ENCODE results near the gene KCNJ9. TPM values are rescaled to one million over a fixed set of nuclear protein-coding genes. Genes with fewer than 3 reads are reported as not detected.

KCNJ9 gene
- total RNA-seq, 1 experiment from 2014 or later, result 0.09 TPM

GRCh38 chr1:160040476-160040875, 40.9 kb upstream of the KCNJ9 start:
- Mint-ChIP-seq H3K4me1 (no peaks in the 10 kb centered on the region), H3K9me3 (no peaks in the 10 kb centered on the region), H3K4me3 (no peak overlapping the region), H3K27ac (no peak overlapping the region; a peak in 1 of 7 replicates), H3K36me3 (ENCODE audit: insufficient read depth in 1 of 3, low read depth in 3 of 3) (no peaks in the 10 kb centered on the region), H3K27me3 (ENCODE audit: low read depth) (peaks cover 15% of the 10 kb centered on the region)
- Histone ChIP-seq H3K79me2 (ENCODE audit: insufficient read depth, low read length) (no peaks in the 10 kb centered on the region), H2BK20ac (ENCODE audit: low read depth, low read length, poor library complexity, severe bottlenecking) (no peak overlapping the region), H3K23ac (ENCODE audit: insufficient read length, low read depth, low read length) (no peak overlapping the region), H3K27me3 (ENCODE audit: insufficient read depth, low read length) (no peaks in the 10 kb centered on the region; the same call in 1 of the 2 replicates), H4K5ac (ENCODE audit: insufficient read length, low read depth, low read length) (no peak overlapping the region), H3K18ac (ENCODE audit: insufficient read length, low read depth, low read length) (no peak overlapping the region), H3K56ac (ENCODE audit: insufficient read length, low read depth, low read length) (no peak overlapping the region), H3K4ac (ENCODE audit: low read depth, low read length) (no peak overlapping the region), H3K9ac (ENCODE audit: extremely low read depth, insufficient read length, low read length) (no peak overlapping the region), H2BK5ac (ENCODE audit: insufficient read length, low read length) (no peak overlapping the region), H2AK5ac (ENCODE audit: insufficient read length, low read length) (no peak overlapping the region), H3K9me3 (ENCODE audit: control insufficient read depth, low read depth, low read length) (no peaks in the 10 kb centered on the region), H3K23me2 (ENCODE audit: insufficient read length, low read depth, low read length, poor library complexity, severe bottlenecking) (no peaks in the 10 kb centered on the region), H3T11ph (ENCODE audit: low read length) (no peak overlapping the region), H4K91ac (ENCODE audit: insufficient read length, low read depth, low read length) (no peak overlapping the region), H3K4me2 (ENCODE audit: insufficient read depth, insufficient read length, low read length) (no peak overlapping the region), H2BK120ac (ENCODE audit: low read depth, low read length, poor library complexity, severe bottlenecking) (no peak overlapping the region), H3K27ac (ENCODE audit: insufficient read length, low read depth, low read length) (no peak overlapping the region), H2BK12ac (ENCODE audit: insufficient read length, low read depth, low read length) (no peak overlapping the region), H3K14ac (ENCODE audit: insufficient read depth, low read length) (no peak overlapping the region), H2AFZ (ENCODE audit: low read length) (no peak overlapping the region), H4K20me1 (ENCODE audit: control insufficient read depth, insufficient read depth, insufficient read length) (no peaks in the 10 kb centered on the region), H2BK15ac (ENCODE audit: low read depth, low read length) (no peak overlapping the region), H3K79me1 (ENCODE audit: insufficient read depth, low read depth, low read length, poor library complexity, severe bottlenecking) (no peaks in the 10 kb centered on the region), H3K4me1 (ENCODE audit: insufficient read depth, low read length) (no peaks in the 10 kb centered on the region), H4K8ac (replicated peaks; ENCODE audit: insufficient read length, low read depth, low read length) (no peak overlapping the region)
- TF ChIP-seq, protein P1, sequence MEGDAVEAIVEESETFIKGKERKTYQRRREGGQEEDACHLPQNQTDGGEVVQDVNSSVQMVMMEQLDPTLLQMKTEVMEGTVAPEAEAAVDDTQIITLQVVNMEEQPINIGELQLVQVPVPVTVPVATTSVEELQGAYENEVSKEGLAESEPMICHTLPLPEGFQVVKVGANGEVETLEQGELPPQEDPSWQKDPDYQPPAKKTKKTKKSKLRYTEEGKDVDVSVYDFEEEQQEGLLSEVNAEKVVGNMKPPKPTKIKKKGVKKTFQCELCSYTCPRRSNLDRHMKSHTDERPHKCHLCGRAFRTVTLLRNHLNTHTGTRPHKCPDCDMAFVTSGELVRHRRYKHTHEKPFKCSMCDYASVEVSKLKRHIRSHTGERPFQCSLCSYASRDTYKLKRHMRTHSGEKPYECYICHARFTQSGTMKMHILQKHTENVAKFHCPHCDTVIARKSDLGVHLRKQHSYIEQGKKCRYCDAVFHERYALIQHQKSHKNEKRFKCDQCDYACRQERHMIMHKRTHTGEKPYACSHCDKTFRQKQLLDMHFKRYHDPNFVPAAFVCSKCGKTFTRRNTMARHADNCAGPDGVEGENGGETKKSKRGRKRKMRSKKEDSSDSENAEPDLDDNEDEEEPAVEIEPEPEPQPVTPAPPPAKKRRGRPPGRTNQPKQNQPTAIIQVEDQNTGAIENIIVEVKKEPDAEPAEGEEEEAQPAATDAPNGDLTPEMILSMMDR (conservative IDR thresholded peaks at IDR 0.05), result no peak
- WGBS (ENCODE audit: extremely low coverage, insufficient read length, low lambda C conversion rate), result no CpG with 5 or more reads among the region's 1 CpG
- no peak for DNase-seq
